ENCODE results near the gene ANKRD39. TPM values are rescaled to one million over a fixed set of nuclear protein-coding genes. Genes with fewer than 3 reads are reported as not detected.
"Not testable (repeated sequence)": the region's sequence is repeated elsewhere in the genome, so short reads cannot be mapped to it uniquely, and the experiment has no call there.

Gene ANKRD39
- total and polyA plus RNA-seq, 3 donors from 2014 or later, result 8.9 to 16.4 (median 13.9) TPM

DNA sequence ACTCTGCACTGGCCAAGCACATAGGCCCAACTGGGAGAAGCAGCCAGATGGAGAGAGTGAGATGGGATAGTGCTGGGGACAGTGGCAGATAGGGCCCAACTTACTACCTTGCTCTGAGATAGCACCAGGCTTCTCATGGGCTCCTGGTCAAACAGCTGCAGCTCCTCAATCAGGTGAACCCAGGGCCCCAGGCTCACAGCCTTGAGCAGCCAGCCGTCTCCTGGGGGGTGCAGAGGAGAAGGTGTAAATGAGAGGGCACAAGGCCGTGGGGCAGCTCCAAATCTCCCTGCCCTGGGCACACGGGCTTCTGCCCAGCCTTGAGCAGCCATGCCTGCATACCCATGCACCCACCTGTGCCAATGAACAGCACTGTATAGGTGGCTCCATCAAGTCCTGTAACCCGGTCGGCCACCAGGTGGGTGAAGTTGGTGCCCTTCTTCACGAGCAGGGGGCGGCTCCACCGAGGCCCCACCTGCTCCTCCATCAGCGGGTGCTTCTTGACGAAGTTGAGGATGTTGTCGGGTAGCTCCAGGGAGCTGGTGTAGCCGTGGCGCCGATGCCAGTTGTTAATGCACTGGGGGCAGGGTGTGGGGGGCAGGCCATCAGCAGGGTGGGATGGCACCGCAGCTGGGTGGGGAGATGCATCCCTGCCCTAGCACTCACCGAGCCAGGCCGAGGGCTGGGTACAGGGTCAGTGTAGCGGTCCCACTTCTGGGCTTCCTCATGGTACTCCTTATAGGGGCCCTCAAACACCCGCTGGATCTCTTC is 5.9 kb upstream of the ANKRD39 start:
- Histone ChIP-seq H3K36me3 (ENCODE audit: low read depth, missing control alignments) (no peaks in the 10 kb centered on the region), H3K27me3 (no peaks in the 10 kb centered on the region), H3K9me3 (no peaks in the 10 kb centered on the region), H3K4me1 (peaks cover 12% of the 10 kb centered on the region), H3K4me3 (no peak overlapping the region), H3K27ac (no peak overlapping the region)
- WGBS, 2 donors, result 80 to 93% methylated on average over 3 to 19 of the region's 19 CpGs
- TF ChIP-seq CTCF (IDR thresholded peaks at IDR 0.05) (no peak), POLR2A (IDR thresholded peaks at IDR 0.05) (no peak)
- no peak for DNase-seq
- intact Hi-C loops (cut with DNase I; ENCODE audit: low total_unique reads), result no loop called here

DNA sequence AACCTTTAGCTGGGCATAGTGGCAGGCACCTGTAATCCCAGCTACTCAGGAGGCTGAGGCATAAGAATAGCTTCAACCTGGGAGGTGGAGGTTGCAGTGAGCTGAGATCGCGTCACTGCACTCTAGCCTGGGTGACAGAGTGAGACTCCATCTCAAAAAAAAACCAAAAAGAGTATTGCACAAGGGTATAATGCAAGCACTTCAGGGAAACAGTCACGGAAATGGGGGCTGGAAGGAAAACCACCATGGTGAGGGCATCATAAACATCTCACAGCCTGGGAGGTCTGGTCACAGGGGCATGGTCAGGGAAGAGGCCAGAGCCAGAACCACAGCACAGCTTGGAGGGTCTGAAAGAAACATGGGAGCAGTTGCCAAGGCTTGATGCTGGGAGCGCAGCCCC is 5.2 kb upstream of the ANKRD39 start:
- WGBS, 2 donors, result 76 to 96% methylated on average over 4 of the region's 4 CpGs
- H3K27ac ChIP-seq; DNase-seq; H3K4me3 ChIP-seq; H3K9me3 ChIP-seq; H3K36me3 ChIP-seq (ENCODE audit: low read depth, missing control alignments); intact Hi-C loops (cut with DNase I; ENCODE audit: low total_unique reads); H3K27me3 ChIP-seq: not testable (repeated sequence)
- H3K4me1 ChIP-seq, result peaks cover 13% of the 10 kb centered on the region

GRCh38 chr2:96861074-96861473 is 3.3 kb upstream of the ANKRD39 start:
- H3K4me3 ChIP-seq, result no peak overlapping the region
- no peak for DNase-seq
- no peak for TF ChIP-seq CTCF (IDR thresholded peaks at IDR 0.05)
- no peak for TF ChIP-seq POLR2A (IDR thresholded peaks at IDR 0.05)
- H3K9me3 ChIP-seq, result no peaks in the 10 kb centered on the region
- H3K4me1 ChIP-seq, result peaks cover 15% of the 10 kb centered on the region
- H3K27me3 ChIP-seq, result no peaks in the 10 kb centered on the region
- no peak overlapping the region for H3K27ac ChIP-seq
- 87 to 93% methylated on average over 10 to 17 of the region's 17 CpGs for WGBS, 2 donors
- no peaks in the 10 kb centered on the region for H3K36me3 ChIP-seq (ENCODE audit: low read depth, missing control alignments)
- intact Hi-C loops (cut with DNase I; ENCODE audit: low total_unique reads), result no loop called here

DNA sequence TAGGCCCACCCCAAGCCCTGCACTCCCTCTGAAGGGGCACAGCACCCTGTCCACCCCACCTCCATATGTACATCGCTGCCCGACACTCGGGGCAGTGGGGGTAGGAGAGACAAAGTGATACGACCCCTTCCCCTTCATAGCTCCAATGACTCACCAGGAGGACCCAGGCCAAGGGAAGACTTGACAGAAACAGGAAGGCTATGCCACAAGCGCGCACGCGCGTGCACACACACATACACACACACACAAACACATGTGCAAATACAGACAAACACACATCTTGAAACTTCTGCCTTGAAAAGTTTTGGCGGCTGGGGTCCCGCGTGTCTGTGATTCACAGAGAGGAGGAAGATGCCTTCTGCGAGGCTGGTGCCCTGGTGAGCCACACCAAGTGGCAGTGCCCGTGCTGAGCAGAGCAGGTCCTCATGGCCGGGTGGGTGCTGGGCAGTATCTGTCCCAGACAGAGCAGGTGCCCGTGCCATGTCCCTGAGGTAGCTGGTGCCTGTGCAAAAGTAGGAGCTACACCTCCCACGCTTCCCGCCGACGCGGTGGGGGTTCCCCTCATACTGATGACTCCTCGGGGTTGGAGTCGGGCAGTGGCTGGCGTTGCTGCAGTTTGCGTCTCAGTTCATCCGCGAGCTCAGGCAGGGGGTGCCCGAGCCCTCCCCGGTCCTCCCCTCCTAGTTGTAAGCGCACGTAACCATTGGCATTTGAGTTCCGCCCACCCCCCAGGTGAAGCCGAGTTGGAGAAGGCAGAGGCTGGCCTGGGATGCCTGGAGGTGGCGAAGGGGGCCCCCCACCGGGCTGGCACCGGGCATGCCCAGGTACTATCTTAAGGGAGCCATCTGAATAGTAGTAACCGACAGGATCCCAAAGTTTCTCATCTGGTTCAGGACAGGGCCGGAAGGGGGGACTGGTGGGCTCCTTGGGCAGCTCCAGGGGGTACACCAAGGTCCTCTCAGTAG is 2.5 kb upstream of the ANKRD39 start:
- no peaks in the 10 kb centered on the region for H3K9me3 ChIP-seq
- no peaks in the 10 kb centered on the region for H3K27me3 ChIP-seq
- H3K4me1 ChIP-seq, result peaks cover 15% of the 10 kb centered on the region
- TF ChIP-seq POLR2A (IDR thresholded peaks at IDR 0.05), result no peak
- no peak for TF ChIP-seq CTCF (IDR thresholded peaks at IDR 0.05)
- DNase-seq, result no peak
- WGBS, 2 donors, result 73 to 77% methylated on average over 26 to 38 of the region's 38 CpGs
- H3K4me3 ChIP-seq, result no peak overlapping the region
- no peak overlapping the region for H3K27ac ChIP-seq
- H3K36me3 ChIP-seq (ENCODE audit: low read depth, missing control alignments), result no peaks in the 10 kb centered on the region
- intact Hi-C loops (cut with DNase I; ENCODE audit: low total_unique reads), result no loop called here

DNA sequence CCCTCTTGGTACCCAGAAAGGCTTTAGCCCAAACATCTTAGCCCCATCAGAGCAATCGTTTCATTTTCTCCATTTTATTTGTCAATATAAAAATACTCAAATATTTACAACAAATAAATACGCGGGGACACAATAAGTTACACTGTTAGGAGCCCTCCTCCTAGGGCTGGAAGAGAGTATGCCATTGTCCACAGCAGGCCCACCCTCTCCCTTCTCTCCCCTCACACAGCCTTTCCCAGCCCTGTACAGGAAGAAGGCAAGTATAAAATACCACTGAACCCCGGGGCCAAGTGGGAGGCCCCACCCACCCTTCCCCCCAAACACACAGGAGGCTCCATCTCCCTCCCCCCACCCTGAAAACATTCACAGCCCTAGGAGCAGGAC is 1.9 kb upstream of the ANKRD39 start:
- Histone ChIP-seq H3K27ac (no peak overlapping the region), H3K27me3 (no peaks in the 10 kb centered on the region), H3K36me3 (ENCODE audit: low read depth, missing control alignments) (no peaks in the 10 kb centered on the region), H3K4me1 (peaks cover 15% of the 10 kb centered on the region), H3K4me3 (no peak overlapping the region), H3K9me3 (no peaks in the 10 kb centered on the region)
- intact Hi-C loops (cut with DNase I; ENCODE audit: low total_unique reads), result no loop called here
- 31 to 47% methylated on average over 4 of the region's 4 CpGs for WGBS, 2 donors
- no peak for DNase-seq
- TF ChIP-seq POLR2A (IDR thresholded peaks at IDR 0.05) (no peak), CTCF (IDR thresholded peaks at IDR 0.05) (no peak)

Measured in testis (tissue), 3 donors.